ENCODE measurements around the gene OTUD5.
"Not testable (repeated sequence)": the region's sequence is repeated elsewhere in the genome, so short reads cannot be mapped to it uniquely, and the experiment has no call there.

Gene OTUD5

DNA sequence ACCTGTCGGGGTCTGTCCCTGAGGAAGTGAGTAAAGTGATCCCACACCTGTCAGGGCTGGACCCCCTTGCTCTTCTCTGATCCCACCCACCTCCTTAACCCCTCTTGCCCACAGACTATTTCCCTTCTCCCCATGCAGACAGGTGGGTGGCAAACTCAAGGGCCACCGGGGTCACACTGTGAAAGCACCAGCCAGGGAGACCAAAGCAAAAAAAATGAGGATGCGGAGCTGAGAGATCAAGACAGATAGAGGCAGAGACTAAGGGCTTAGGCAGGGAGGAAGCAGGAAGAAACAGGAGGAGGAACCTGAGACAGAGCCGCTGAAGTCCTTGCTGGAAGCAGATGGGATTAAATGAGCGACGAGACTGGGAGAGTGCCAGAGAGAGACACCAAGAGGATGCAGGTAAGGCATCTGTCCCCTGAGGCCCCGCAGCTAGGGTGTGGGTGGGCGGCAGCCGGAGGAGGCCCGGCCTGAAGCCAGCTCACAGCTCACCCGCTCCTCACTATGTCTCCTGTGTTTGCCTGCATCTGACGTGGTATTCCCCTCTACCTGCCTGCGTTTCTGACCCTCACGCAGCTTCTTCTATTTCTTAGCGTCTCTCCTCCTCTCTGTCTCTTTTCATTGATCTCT, 67.0 kb downstream of the OTUD5 start:
- no peak for DNase-seq (ENCODE audit: low read depth, low spot score)

DNA sequence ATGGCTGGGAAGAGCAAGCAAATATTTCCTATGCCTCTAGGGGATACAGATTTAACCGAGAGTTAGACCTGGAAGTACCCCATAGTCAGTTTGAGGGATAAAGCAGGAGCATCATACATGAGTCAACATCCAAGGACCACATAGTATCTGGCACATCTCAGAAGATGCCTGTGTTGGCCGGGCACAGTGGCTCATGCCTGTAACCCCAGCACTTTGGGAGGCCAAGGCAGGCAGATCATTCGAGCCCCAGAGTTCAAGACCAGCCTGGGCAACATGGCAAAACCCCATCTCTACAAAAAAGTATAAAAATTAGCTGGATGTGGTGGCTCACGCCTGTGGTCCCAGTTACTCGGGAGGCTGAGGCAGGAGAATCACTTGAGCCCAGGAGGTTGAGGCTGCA, 70.8 kb downstream of the OTUD5 start:
- not testable (repeated sequence) for DNase-seq (ENCODE audit: low read depth, low spot score)

DNA sequence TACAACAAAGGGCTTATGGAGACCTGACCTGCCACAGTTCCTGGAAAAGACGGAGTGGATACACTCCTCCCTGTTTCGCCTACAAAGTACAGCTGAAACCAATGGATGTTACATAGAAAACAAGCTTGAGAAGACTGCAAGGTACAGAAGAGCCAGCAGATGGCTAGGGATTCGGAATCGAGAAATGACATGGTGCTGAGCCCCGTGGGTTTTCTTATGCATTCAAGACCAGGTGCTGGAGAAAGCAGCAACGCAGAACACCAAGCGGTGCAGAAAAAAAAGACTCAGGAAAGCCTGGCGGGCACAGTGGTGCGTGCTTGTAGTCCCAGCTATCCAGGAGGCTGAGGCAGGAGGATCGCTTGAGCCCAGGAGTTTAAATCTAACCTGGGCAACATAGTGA, 73.7 kb downstream of the OTUD5 start:
- no peak for DNase-seq (ENCODE audit: low read depth, low spot score)

DNA sequence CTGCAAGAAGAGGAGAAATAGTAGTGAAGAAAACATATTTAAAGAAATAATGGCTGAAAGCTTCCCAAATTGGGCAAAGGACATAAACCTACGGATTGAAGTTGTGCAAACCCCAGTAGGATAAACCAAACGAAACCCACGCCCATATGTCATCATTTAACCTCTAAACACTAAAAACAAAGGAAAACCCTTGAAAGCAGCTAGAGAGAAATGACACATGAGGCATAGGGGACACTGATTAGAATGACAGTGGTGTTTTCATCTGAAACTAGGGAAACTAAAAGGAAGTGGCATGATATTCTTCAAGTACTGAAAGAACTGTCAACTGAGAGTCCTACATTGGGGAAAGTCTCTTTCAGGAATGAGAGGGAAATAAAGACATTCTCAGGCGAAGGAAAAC, 80.5 kb downstream of the OTUD5 start:
- DNase-seq (ENCODE audit: low read depth, low spot score), result not testable (repeated sequence)

All from activated naive CD8-positive, alpha-beta T cell treated with anti-CD3 and anti-CD28 coated beads, Interleukin-2, amount 50 U/mL, for 16 hours (primary cell).